GM12878 (cell line): Measurements from ENCODE around the gene NUMB. TPM values are rescaled to one million over a fixed set of nuclear protein-coding genes. Genes with fewer than 3 reads are reported as not detected.

ENCODE experiments used
- ATAC-seq: fragments of 200-7000 bp; cut with Tn5 transposase; 3 replicates; pipeline ENCODE4 v1.9.1; 2020; ENCODE audit warnings: mild to moderate bottlenecking, moderate library complexity
- BruUV-seq: library from RNA; stranded (reverse); fragments of 400-500 nt; replicated peaks from 2 replicates; lab custom pipeline; 2021; lab: Mats Ljungman, UMichigan
- CTCF ChIA-PET: fragments of 300-600 bp; sonication (Branson Sonifier 250); formaldehyde crosslinking; extraction: SDS; loops from one replicate; lab custom pipeline; 2021; ENCODE audit warnings: inconsistent platforms; lab: Yijun Ruan, JAX
- POLR2A ChIA-PET: fragments of 350-600 bp; formaldehyde crosslinking; extraction: SDS; loops from one replicate; lab custom pipeline; 2021; ENCODE audit warnings: inconsistent platforms; lab: Charles Lee
- RAD21 ChIA-PET: fragments of 300-600 bp; sonication (Branson Sonifier 250); formaldehyde crosslinking; loops from one replicate; lab custom pipeline; 2023; ENCODE audit warnings: antibody characterized with exemption; ENCODE audit not compliant: unreplicated experiment; lab: Charles Lee
- SMC1A ChIA-PET: fragments of 300-600 bp; sonication (Branson Sonifier 250); formaldehyde crosslinking; loops from one replicate; lab custom pipeline; 2023; ENCODE audit not compliant: unreplicated experiment, uncharacterized antibody; lab: Charles Lee
- DNase-seq: peaks from one replicate; pipeline ENCODE4 v3.0.0-alpha.2; 2011; ENCODE audit warnings: low read depth, low spot score
- FAIRE-seq: peaks from 3 replicates; lab custom pipeline; 2011; peaks lifted over from hg19 to GRCh38; lab: Jason Lieb, UNC
- H2AFZ ChIP-seq: 2 replicates; pipeline ENCODE4 v1.6.0; 2011; ENCODE audit warnings: low read depth, low read length, control low read depth; ENCODE audit not compliant: control insufficient read depth
- H3K27ac ChIP-seq: 2 replicates; pipeline ENCODE4 v1.5.1; 2011; ENCODE audit warnings: control low read depth; ENCODE audit not compliant: control insufficient read depth, insufficient read depth
- H3K27me3 ChIP-seq, 2 experiments: replicated peaks in 1 of 2; 2 replicates each; pipeline versions ENCODE4 v1.6.0 to v1.6.1; 2011; ENCODE audit warnings: low read length in 1 of 2; ENCODE audit not compliant: control insufficient read depth in 2 of 2, insufficient read depth in 2 of 2
- H3K36me3 ChIP-seq, 2 experiments: 2 replicates each; pipeline ENCODE4 v1.5.1; 2011; ENCODE audit warnings: low read length in 1 of 2; ENCODE audit not compliant: control insufficient read depth in 2 of 2, insufficient read depth in 2 of 2
- H3K4me1 ChIP-seq: 2 replicates; pipeline ENCODE4 v1.6.1; 2011; ENCODE audit warnings: mild to moderate bottlenecking, low read length, moderate library complexity, mixed read lengths; ENCODE audit not compliant: control insufficient read depth, insufficient read depth
- H3K4me2 ChIP-seq: 2 replicates; pipeline ENCODE4 v1.6.0; 2011; ENCODE audit warnings: control low read depth; ENCODE audit not compliant: control insufficient read depth, insufficient read depth
- H3K4me3 ChIP-seq: fragments of 200-600 bp; sonication (generic); 2 replicates; pipeline ENCODE4 v1.5.1; 2016
- H3K79me2 ChIP-seq: 2 replicates; pipeline ENCODE4 v1.6.0; 2011; ENCODE audit warnings: low read length; ENCODE audit not compliant: control insufficient read depth, insufficient read depth
- H3K9ac ChIP-seq: 2 replicates; pipeline ENCODE4 v1.8.0; 2011; ENCODE audit warnings: low read length, control low read depth, mixed read lengths; ENCODE audit not compliant: control insufficient read depth, insufficient read depth
- H3K9me3 ChIP-seq: replicated peaks from 3 replicates; pipeline ENCODE4 v1.5.1; 2011; ENCODE audit warnings: mild to moderate bottlenecking, low read length; ENCODE audit not compliant: control insufficient read depth, insufficient read depth
- H4K20me1 ChIP-seq: 2 replicates; pipeline ENCODE4 v1.6.0; 2011; ENCODE audit not compliant: control insufficient read depth, insufficient read depth
- CEBPB ChIP-seq, 2 experiments: fragments of 150-350 bp in 1 of 2; IDR thresholded peaks; 2 replicates each; pipeline ENCODE4 v1.6.1; 2012 to 2014; ENCODE audit warnings: low read depth in 2 of 2, low read length in 2 of 2, borderline replicate concordance in 1 of 2, inconsistent platforms in 1 of 2
- CHD4 ChIP-seq: fragments of 200-600 bp; sonication (generic); IDR thresholded peaks from 2 replicates; pipeline ENCODE4 v1.6.1; 2016; ENCODE audit warnings: mild to moderate bottlenecking
- KLF5 ChIP-seq: fragments of 450-650 bp; IDR thresholded peaks from 2 replicates; pipeline ENCODE4 v1.6.1; 2014; ENCODE audit warnings: mild to moderate bottlenecking; ENCODE audit not compliant: partially characterized antibody
- SMAD5 ChIP-seq: IDR thresholded peaks from 2 replicates; pipeline ENCODE4 v1.6.1; 2016; ENCODE audit warnings: antibody characterized with exemption, low read depth
- STAT3 ChIP-seq: IDR thresholded peaks from 2 replicates; pipeline ENCODE4 v1.6.1; 2011; ENCODE audit warnings: low read depth, low read length, improper control_type of control experiment
- ZBED1 ChIP-seq: IDR thresholded peaks from 2 replicates; pipeline ENCODE4 v1.6.1; 2016; ENCODE audit warnings: borderline replicate concordance
- WGBS: methylation state at CpG from one replicate; pipeline ENCODE4 v1.1.6; 2016; ENCODE audit warnings: low lambda C conversion rate; ENCODE audit not compliant: insufficient replicate concordance, insufficient coverage; ENCODE audit errors: missing lambda C conversion rate; 5-methylcytosine and 5-hydroxymethylcytosine counted together
- in situ Hi-C: fragments of 300-500 bp; cut with MboI; formaldehyde crosslinking; loops from 9 replicates; pipeline ENCODE4 v1.14.3; 2018; ENCODE audit warnings: mixed read lengths
- intact Hi-C: fragments of 100-400 bp; cut with micrococcal nuclease; formaldehyde crosslinking; loops from one replicate; pipeline ENCODE4 v1.14.2; 2022; ENCODE audit not compliant: unreplicated experiment
- polyA plus RNA-seq, 11 experiments: library from polyadenylated mRNA; depleted of rRNA in 4 of 11; unstranded in 6 of 11; stranded (reverse) in 5 of 11; fragments of >200 nt; fragmentation: Nextera tagmentation in 4 of 11; fragmentation: Illumina TruSeq in 1 of 11; extraction: Ambion mirVana in 4 of 11; extraction: Trizol in 1 of 11; gene quantifications; 1 replicate in 1 of 11; 2 replicates in 10 of 11; pipeline versions ENCODE4 v1.2.1 to v1.2.3, GENCODE V29; 2011 to 2016; ENCODE audit warnings: inconsistent platforms in 2 of 11, missing spikeins in 2 of 11, low read depth in 1 of 11
- total RNA-seq, 4 experiments: library from RNA; depleted of rRNA in 3 of 4; stranded (reverse); fragments of >200 nt in 3 of 4; fragmentation: Illumina TruSeq in 1 of 4; extraction: Trizol in 1 of 4; gene quantifications; 2 replicates each; pipeline versions ENCODE4 v1.2.1 to v1.2.3, GENCODE V29; 2013 to 2021
- TF ChIP-seq, protein P1 (sequence below): IDR thresholded peaks from 2 replicates; pipeline ENCODE4 v1.6.1; 2011; ENCODE audit warnings: borderline replicate concordance, low read depth, mild to moderate bottlenecking, moderate library complexity, mixed read lengths, low read length; ENCODE audit not compliant: insufficient read depth; ENCODE audit errors: extremely low read length
- TF ChIP-seq, protein P2 (sequence below): fragments of 150-350 bp; IDR thresholded peaks from 2 replicates; pipeline ENCODE4 v1.6.1; 2016; ENCODE audit warnings: low read depth, low read length
- TF ChIP-seq, protein P3 (sequence below): fragments of 450-650 bp; formaldehyde crosslinking; IDR thresholded peaks from 2 replicates; pipeline ENCODE4 v1.4.0; 2022; ENCODE audit warnings: mild to moderate bottlenecking, moderate library complexity
- TF ChIP-seq, protein P4 (sequence below): fragments of 450-650 bp; IDR thresholded peaks from 2 replicates; pipeline ENCODE4 v1.6.1; 2017; ENCODE audit warnings: mild to moderate bottlenecking, moderate library complexity

Gene NUMB
- total and polyA plus RNA-seq, 10 of the 15 experiments (the other 5 are each of a cell fraction or from before 2014, with no cell fraction given): 22.0 to 147 (median 48.9) TPM

DNA sequence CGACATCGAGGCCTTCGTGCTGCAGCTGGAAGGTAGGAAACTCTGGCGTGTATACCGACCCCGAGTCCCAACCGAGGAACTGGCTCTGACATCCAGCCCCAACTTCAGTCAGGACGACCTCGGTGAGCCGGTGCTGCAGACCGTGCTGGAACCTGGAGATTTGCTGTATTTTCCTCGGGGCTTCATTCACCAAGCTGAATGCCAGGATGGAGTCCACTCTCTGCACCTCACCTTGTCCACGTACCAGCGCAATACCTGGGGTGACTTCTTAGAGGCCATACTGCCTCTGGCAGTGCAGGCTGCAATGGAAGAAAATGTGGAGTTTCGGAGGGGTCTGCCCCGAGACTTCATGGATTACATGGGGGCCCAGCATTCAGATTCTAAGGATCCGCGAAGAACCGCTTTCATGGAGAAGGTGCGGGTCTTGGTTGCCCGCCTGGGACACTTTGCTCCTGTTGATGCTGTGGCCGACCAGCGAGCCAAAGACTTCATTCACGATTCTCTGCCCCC is 33.8 kb upstream of the NUMB start:
- Histone ChIP-seq H3K4me3 (peak overlapping the region; percentile 80), H3K9ac (peak overlapping the region; percentile 72), H3K36me3 (no peaks in the 10 kb centered on the region; a peak in 2 of 4 replicates), H4K20me1 (peaks cover 4% of the 10 kb centered on the region; the same call in 1 of the 2 replicates), H3K79me2 (peaks cover 21% of the 10 kb centered on the region), H3K4me1 (peaks cover 17% of the 10 kb centered on the region), H3K27me3 (no peaks in the 10 kb centered on the region), H3K9me3 (no peaks in the 10 kb centered on the region; the same call in 2 of the 3 replicates), H2AFZ (no peak overlapping the region), H3K27ac (no peak overlapping the region), H3K4me2 (peak overlapping the region; percentile 99)
- ChIA-PET CTCF (interaction anchor here (1.1 to 1.7 kb wide), 3 partner anchors 20 to 78 kb away, joined by 3 to 4 read pairs (median 3); no protein-coding TSS in a partner anchor), POLR2A (interaction anchor here (0.6 to 1.8 kb wide), 7 partner anchors 9 to 460 kb away, joined by 4 read pairs; partner anchors contain the start of gene ACOT2), SMC1A (interaction anchor here (0.7 kb wide), 1 partner anchor 141 kb away, joined by 4 read pairs; no protein-coding TSS in a partner anchor), RAD21 (interaction anchor here (1.9 to 2.3 kb wide), 2 partner anchors 16 to 19 kb away, joined by 10 to 15 read pairs; no protein-coding TSS in a partner anchor)
- no peak for DNase-seq
- ATAC-seq: no peak
- intact Hi-C loops (no loop called here), in situ Hi-C loops (no loop called here)
- no TSS peak for BruUV-seq
- 59% methylated on average over 24 of the region's 24 CpGs for WGBS
- FAIRE-seq: no peak
- TF ChIP-seq, protein P1, sequence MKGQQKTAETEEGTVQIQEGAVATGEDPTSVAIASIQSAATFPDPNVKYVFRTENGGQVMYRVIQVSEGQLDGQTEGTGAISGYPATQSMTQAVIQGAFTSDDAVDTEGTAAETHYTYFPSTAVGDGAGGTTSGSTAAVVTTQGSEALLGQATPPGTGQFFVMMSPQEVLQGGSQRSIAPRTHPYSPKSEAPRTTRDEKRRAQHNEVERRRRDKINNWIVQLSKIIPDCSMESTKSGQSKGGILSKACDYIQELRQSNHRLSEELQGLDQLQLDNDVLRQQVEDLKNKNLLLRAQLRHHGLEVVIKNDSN: no peak
- TF ChIP-seq ZBED1: no peak
- no peak for TF ChIP-seq KLF5
- TF ChIP-seq, protein P2, sequence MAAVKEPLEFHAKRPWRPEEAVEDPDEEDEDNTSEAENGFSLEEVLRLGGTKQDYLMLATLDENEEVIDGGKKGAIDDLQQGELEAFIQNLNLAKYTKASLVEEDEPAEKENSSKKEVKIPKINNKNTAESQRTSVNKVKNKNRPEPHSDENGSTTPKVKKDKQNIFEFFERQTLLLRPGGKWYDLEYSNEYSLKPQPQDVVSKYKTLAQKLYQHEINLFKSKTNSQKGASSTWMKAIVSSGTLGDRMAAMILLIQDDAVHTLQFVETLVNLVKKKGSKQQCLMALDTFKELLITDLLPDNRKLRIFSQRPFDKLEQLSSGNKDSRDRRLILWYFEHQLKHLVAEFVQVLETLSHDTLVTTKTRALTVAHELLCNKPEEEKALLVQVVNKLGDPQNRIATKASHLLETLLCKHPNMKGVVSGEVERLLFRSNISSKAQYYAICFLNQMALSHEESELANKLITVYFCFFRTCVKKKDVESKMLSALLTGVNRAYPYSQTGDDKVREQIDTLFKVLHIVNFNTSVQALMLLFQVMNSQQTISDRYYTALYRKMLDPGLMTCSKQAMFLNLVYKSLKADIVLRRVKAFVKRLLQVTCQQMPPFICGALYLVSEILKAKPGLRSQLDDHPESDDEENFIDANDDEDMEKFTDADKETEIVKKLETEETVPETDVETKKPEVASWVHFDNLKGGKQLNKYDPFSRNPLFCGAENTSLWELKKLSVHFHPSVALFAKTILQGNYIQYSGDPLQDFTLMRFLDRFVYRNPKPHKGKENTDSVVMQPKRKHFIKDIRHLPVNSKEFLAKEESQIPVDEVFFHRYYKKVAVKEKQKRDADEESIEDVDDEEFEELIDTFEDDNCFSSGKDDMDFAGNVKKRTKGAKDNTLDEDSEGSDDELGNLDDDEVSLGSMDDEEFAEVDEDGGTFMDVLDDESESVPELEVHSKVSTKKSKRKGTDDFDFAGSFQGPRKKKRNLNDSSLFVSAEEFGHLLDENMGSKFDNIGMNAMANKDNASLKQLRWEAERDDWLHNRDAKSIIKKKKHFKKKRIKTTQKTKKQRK: no peak
- TF ChIP-seq, protein P3, sequence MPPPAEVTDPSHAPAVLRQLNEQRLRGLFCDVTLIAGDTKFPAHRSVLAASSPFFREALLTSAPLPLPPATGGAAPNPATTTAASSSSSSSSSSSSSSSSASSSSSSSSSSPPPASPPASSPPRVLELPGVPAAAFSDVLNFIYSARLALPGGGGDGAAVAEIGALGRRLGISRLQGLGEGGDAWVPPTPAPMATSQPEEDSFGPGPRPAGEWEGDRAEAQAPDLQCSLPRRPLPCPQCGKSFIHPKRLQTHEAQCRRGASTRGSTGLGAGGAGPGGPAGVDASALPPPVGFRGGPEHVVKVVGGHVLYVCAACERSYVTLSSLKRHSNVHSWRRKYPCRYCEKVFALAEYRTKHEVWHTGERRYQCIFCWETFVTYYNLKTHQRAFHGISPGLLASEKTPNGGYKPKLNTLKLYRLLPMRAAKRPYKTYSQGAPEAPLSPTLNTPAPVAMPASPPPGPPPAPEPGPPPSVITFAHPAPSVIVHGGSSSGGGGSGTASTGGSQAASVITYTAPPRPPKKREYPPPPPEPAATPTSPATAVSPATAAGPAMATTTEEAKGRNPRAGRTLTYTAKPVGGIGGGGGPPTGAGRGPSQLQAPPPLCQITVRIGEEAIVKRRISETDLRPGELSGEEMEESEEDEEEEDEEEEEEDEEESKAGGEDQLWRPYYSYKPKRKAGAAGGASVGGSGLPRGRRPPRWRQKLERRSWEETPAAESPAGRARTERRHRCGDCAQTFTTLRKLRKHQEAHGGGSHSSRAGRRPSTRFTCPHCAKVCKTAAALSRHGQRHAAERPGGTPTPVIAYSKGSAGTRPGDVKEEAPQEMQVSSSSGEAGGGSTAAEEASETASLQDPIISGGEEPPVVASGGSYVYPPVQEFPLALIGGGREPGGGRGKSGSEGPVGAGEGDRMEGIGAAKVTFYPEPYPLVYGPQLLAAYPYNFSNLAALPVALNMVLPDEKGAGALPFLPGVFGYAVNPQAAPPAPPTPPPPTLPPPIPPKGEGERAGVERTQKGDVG (CRISPR knock-in tag): no peak
- no peak for TF ChIP-seq SMAD5
- TF ChIP-seq CHD4: no peak
- TF ChIP-seq CEBPB (IDR thresholded peaks at IDR 0.05; ENCODE audit: borderline replicate concordance in 1 of 2, low read depth in 2 of 2, low read length in 2 of 2): no peak
- TF ChIP-seq, protein P4, sequence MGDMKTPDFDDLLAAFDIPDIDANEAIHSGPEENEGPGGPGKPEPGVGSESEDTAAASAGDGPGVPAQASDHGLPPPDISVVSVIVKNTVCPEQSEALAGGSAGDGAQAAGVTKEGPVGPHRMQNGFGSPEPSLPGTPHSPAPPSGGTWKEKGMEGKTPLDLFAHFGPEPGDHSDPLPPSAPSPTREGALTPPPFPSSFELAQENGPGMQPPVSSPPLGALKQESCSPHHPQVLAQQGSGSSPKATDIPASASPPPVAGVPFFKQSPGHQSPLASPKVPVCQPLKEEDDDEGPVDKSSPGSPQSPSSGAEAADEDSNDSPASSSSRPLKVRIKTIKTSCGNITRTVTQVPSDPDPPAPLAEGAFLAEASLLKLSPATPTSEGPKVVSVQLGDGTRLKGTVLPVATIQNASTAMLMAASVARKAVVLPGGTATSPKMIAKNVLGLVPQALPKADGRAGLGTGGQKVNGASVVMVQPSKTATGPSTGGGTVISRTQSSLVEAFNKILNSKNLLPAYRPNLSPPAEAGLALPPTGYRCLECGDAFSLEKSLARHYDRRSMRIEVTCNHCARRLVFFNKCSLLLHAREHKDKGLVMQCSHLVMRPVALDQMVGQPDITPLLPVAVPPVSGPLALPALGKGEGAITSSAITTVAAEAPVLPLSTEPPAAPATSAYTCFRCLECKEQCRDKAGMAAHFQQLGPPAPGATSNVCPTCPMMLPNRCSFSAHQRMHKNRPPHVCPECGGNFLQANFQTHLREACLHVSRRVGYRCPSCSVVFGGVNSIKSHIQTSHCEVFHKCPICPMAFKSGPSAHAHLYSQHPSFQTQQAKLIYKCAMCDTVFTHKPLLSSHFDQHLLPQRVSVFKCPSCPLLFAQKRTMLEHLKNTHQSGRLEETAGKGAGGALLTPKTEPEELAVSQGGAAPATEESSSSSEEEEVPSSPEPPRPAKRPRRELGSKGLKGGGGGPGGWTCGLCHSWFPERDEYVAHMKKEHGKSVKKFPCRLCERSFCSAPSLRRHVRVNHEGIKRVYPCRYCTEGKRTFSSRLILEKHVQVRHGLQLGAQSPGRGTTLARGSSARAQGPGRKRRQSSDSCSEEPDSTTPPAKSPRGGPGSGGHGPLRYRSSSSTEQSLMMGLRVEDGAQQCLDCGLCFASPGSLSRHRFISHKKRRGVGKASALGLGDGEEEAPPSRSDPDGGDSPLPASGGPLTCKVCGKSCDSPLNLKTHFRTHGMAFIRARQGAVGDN: no peak
- TF ChIP-seq STAT3: no peak
